ENCODE measurements around the gene LMO2.
"Not testable (repeated sequence)": the region's sequence is repeated elsewhere in the genome, so short reads cannot be mapped to it uniquely, and the experiment has no call there.

LMO2 gene

DNA sequence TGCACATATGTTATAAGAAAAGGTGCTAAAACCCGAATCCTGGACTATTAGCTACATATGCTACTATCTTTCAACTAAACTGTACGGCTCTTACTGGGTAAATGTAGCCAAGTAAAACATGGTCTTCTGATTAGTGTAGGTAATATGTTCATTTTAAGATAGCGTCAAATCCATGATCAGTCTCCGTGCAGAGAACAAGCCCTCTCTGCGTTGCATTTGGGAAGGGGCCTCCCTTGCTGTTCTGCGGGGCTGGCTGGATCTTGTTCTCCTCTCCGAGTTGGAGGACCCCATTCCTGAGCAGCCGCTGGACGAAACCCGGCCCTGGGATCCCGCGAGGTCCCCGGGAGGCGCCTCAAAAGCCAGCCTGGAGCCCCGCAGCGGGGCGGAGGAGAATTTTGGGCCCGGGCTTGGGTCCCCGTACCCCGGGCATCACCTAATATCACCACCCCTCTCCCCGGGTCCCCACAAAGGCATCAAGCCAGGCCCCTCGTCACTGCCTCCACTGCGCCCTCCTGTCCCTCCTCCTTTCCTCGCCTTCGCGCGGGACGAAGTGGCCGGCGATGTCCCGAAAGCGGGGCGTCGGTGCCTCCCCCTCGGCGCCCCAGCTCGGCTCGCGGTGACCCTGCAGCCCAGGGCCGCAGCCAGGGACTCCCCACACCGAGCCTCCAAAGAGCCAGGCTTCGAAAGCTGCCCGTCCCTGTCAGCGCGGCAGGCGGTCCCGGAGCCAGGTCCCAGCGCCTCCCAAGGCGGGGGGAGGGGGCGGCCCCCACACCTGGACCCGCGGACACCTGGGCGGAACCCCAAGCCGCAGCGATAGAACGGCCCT is 63.1 kb downstream of the LMO2 start:
- TF ChIP-seq, protein P1, sequence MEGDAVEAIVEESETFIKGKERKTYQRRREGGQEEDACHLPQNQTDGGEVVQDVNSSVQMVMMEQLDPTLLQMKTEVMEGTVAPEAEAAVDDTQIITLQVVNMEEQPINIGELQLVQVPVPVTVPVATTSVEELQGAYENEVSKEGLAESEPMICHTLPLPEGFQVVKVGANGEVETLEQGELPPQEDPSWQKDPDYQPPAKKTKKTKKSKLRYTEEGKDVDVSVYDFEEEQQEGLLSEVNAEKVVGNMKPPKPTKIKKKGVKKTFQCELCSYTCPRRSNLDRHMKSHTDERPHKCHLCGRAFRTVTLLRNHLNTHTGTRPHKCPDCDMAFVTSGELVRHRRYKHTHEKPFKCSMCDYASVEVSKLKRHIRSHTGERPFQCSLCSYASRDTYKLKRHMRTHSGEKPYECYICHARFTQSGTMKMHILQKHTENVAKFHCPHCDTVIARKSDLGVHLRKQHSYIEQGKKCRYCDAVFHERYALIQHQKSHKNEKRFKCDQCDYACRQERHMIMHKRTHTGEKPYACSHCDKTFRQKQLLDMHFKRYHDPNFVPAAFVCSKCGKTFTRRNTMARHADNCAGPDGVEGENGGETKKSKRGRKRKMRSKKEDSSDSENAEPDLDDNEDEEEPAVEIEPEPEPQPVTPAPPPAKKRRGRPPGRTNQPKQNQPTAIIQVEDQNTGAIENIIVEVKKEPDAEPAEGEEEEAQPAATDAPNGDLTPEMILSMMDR (IDR thresholded peaks at IDR 0.05; ENCODE audit: poor library complexity, severe bottlenecking), result no peak
- peak; percentile 47 for ATAC-seq (ENCODE audit: low read depth)
- Histone ChIP-seq H3K36me3 (ENCODE audit: low read depth) (no peaks in the 10 kb centered on the region), H3K4me3 (ENCODE audit: severe bottlenecking) (peak overlapping the region; percentile 28), H3K9me3 (ENCODE audit: severe bottlenecking) (no peaks in the 10 kb centered on the region), H3K27me3 (ENCODE audit: insufficient read depth, poor library complexity, severe bottlenecking) (peaks cover 5% of the 10 kb centered on the region), H3K4me1 (ENCODE audit: insufficient read depth, poor library complexity, severe bottlenecking) (no peaks in the 10 kb centered on the region), H3K27ac (ENCODE audit: poor library complexity, severe bottlenecking) (no peak overlapping the region)
- DNase-seq (ENCODE audit: low spot score), result no peak

DNA sequence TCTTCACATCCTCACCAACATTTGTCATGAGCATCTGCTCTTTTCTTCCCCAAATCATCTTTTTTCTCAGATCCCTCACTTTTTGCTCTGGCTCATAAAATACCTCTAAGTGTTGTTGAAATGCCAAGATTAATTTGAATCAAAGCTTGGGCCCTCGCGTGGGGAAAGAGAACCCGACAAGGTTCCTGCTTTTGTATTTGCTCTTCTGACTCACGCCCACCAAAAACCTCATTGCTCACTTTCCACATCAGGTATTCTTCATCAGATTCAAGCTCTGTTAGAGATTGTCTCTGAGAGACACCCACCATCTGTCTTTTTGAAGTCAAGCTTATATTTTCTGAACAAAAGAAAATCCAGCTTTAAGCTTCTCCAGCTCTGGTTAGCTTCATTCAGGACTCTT is 64.7 kb downstream of the LMO2 start:
- Histone ChIP-seq H3K4me3 (ENCODE audit: severe bottlenecking) (no peak overlapping the region), H3K4me1 (ENCODE audit: insufficient read depth, poor library complexity, severe bottlenecking) (no peaks in the 10 kb centered on the region), H3K27me3 (ENCODE audit: insufficient read depth, poor library complexity, severe bottlenecking) (peaks cover 5% of the 10 kb centered on the region), H3K27ac (ENCODE audit: poor library complexity, severe bottlenecking) (no peak overlapping the region), H3K36me3 (ENCODE audit: low read depth) (no peaks in the 10 kb centered on the region), H3K9me3 (ENCODE audit: severe bottlenecking) (no peaks in the 10 kb centered on the region)
- ATAC-seq (ENCODE audit: low read depth) (no peak), DNase-seq (ENCODE audit: low spot score) (no peak)
- TF ChIP-seq, protein P1 (IDR thresholded peaks at IDR 0.05; ENCODE audit: poor library complexity, severe bottlenecking), result no peak

DNA sequence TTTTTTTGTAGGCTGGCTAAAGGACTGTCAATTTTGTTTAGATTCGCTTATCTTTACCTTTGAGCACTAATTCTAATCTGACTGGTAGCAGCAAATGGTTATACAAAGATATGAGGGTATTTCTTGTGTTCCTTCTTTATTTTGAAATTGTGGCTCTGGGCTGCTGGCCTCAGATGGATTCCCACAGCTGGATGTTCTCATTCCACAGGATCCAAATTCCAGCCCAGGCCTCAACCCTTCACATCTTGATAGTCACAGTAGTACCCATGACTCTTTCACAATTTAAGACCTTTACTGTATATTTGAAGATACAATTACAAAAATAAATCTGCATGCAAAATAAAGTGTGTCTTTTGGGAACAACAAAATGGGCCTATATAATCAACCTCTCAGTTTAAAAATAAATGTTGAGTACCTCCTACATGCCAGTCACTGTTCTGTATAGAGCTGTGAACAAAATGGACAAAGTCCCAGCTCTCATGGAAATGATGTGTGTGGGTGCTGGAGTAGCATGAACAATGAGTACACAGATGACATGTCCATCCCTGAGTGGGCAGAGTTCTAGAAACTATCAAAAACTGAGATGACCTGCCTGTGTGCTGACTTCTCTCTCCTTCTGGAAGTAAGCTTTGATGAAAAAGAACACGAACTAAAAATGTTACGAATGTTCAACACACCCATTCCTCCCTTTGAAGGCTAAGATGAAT is 65.9 kb downstream of the LMO2 start:
- Histone ChIP-seq H3K4me3 (ENCODE audit: severe bottlenecking) (no peak overlapping the region), H3K4me1 (ENCODE audit: insufficient read depth, poor library complexity, severe bottlenecking) (no peaks in the 10 kb centered on the region), H3K9me3 (ENCODE audit: severe bottlenecking) (no peaks in the 10 kb centered on the region), H3K27me3 (ENCODE audit: insufficient read depth, poor library complexity, severe bottlenecking) (peaks cover 7% of the 10 kb centered on the region), H3K27ac (ENCODE audit: poor library complexity, severe bottlenecking) (no peak overlapping the region), H3K36me3 (ENCODE audit: low read depth) (no peaks in the 10 kb centered on the region)
- DNase-seq (ENCODE audit: low spot score) (no peak), ATAC-seq (ENCODE audit: low read depth) (no peak)
- TF ChIP-seq, protein P1 (IDR thresholded peaks at IDR 0.05; ENCODE audit: poor library complexity, severe bottlenecking), result no peak

DNA sequence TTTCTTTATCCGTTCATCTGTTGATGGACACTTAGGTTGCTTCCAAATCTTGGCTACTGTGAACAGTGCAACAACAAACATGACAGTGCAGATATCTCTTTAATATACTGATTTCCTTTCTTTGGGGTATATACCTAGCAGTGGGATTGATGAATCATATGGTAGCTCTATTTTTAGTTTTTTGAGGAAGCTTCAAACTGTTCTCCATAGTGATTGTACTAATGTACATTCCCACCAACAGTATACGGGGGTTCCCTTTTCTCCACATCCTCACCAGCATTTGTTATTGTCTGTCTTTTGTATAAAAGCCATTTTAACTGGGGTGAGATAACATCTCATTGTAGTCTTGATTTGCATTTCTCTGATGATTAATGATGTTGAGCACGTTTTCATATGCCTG is 68.9 kb downstream of the LMO2 start:
- H3K4me1 ChIP-seq (ENCODE audit: insufficient read depth, poor library complexity, severe bottlenecking); H3K27me3 ChIP-seq (ENCODE audit: insufficient read depth, poor library complexity, severe bottlenecking); H3K4me3 ChIP-seq (ENCODE audit: severe bottlenecking); H3K36me3 ChIP-seq (ENCODE audit: low read depth); H3K27ac ChIP-seq (ENCODE audit: poor library complexity, severe bottlenecking); DNase-seq (ENCODE audit: low spot score); H3K9me3 ChIP-seq (ENCODE audit: severe bottlenecking); ATAC-seq (ENCODE audit: low read depth): not testable (repeated sequence)

DNA sequence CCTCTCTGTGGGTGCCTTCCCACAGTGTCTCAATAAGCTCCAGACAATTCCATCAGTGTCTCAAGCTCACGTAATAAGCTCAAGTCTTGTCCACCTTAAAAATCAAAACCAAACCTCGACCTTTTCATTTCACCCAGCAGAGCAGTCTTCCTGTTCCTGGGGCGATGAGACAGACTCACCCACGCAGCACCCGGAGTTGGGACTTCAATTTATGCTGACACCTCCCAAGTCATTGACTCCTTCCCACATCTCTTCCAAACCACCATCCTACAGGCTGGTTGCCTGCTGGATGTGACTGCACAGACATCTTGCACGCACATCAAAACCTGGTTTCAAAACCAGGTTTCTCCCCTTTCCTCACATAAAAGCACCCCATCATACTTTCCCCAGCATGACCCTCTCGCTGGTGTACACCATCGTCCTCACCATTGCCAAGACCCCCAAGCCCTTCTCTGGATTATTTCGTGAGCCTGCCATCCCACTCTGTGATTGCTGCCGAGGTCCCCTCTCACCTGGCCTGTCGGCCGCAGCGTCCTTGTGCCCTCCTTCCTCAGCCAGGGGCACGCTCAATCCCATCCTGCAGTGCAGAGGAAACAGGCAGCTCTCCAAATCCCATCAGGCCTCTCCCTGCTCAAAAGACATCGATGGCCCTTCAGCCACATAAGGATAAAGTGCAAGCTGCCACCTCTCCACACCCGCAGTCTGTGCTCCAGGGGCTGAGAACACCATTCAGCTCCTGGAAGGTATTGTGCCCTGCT is 72.4 kb downstream of the LMO2 start:
- Histone ChIP-seq H3K27me3 (ENCODE audit: insufficient read depth, poor library complexity, severe bottlenecking) (peaks cover 2% of the 10 kb centered on the region), H3K4me3 (ENCODE audit: severe bottlenecking) (no peak overlapping the region), H3K4me1 (ENCODE audit: insufficient read depth, poor library complexity, severe bottlenecking) (no peaks in the 10 kb centered on the region), H3K27ac (ENCODE audit: poor library complexity, severe bottlenecking) (no peak overlapping the region), H3K36me3 (ENCODE audit: low read depth) (no peaks in the 10 kb centered on the region), H3K9me3 (ENCODE audit: severe bottlenecking) (no peaks in the 10 kb centered on the region)
- DNase-seq (ENCODE audit: low spot score), result no peak
- TF ChIP-seq, protein P1 (IDR thresholded peaks at IDR 0.05; ENCODE audit: poor library complexity, severe bottlenecking), result no peak
- ATAC-seq (ENCODE audit: low read depth), result no peak
